NCI-H2081 treated with DMSO at 0.1 percent for 48 hours (cell line): ENCODE data around the gene ZBED1.
"Not testable (repeated sequence)": the region's sequence is repeated elsewhere in the genome, so short reads cannot be mapped to it uniquely, and the experiment has no call there.

ENCODE experiments used
- DNase-seq: peaks from one replicate; lab custom pipeline; 2025; lab: John Stamatoyannopoulos, UW

Gene ZBED1

GRCh38 chrX:2519638-2520037 lies 18.9 kb upstream of the ZBED1 start:
- not testable (repeated sequence) for DNase-seq

- no peak for DNase-seq
Measured at GRCh38 chrX:2517055-2517454, 16.3 kb upstream of the ZBED1 start.

- no peak for DNase-seq
Measured at GRCh38 chrX:2516623-2517022, 15.8 kb upstream of the ZBED1 start.

GRCh38 chrX:2514131-2514530 lies 13.4 kb upstream of the ZBED1 start:
- no peak for DNase-seq

GRCh38 chrX:2513121-2513664 lies 12.4 kb upstream of the ZBED1 start:
- DNase-seq, result no peak

GRCh38 chrX:2512501-2512900 lies 11.7 kb upstream of the ZBED1 start:
- DNase-seq, result no peak

- no peak for DNase-seq
Measured at GRCh38 chrX:2511326-2511725, 10.6 kb upstream of the ZBED1 start.

- DNase-seq, result no peak
Measured at GRCh38 chrX:2508648-2509335, 8.0 kb upstream of the ZBED1 start.

- no peak for DNase-seq
Measured at GRCh38 chrX:2507904-2508627, 7.3 kb upstream of the ZBED1 start.

GRCh38 chrX:2507196-2507595 lies 6.4 kb upstream of the ZBED1 start:
- no peak for DNase-seq

GRCh38 chrX:2505341-2505740 lies 4.6 kb upstream of the ZBED1 start:
- not testable (repeated sequence) for DNase-seq

GRCh38 chrX:2504706-2505332 lies 4.0 kb upstream of the ZBED1 start:
- DNase-seq, result no peak

- DNase-seq, result no peak
Measured at GRCh38 chrX:2503591-2504500, 3.1 kb upstream of the ZBED1 start.

GRCh38 chrX:2502668-2503519 lies 2.1 kb upstream of the ZBED1 start:
- no peak for DNase-seq

GRCh38 chrX:2502120-2502667 lies 1.4 kb upstream of the ZBED1 start:
- DNase-seq, result no peak

GRCh38 chrX:2501559-2502102 lies 855 bp upstream of the ZBED1 start:
- DNase-seq, result no peak

- DNase-seq, result no peak
Measured at GRCh38 chrX:2500091-2500802, 529 bp downstream of the ZBED1 start.

- DNase-seq, result no peak
Measured at GRCh38 chrX:2499507-2499906, 1.3 kb downstream of the ZBED1 start.

GRCh38 chrX:2498781-2499302 lies 1.9 kb downstream of the ZBED1 start:
- DNase-seq, result no peak
